ENCODE data around the gene SLC15A1.

SLC15A1 gene
- total RNA-seq, result 0 reads per million in 4 experiments

- DNase-seq, result no peak
Observed at GRCh38 chr13:98752467-98753290, at the start of gene SLC15A1. Gene SLC15A1 (minus strand): TSS chr13:98752672. CDS start chr13:98752598, 74 bp downstream.

GRCh38 chr13:98801626-98802418 is 49.4 kb upstream of the SLC15A1 start:
- DNase-seq, result no peak

GRCh38 chr13:98800078-98800477 is 47.6 kb upstream of the SLC15A1 start:
- no peak for DNase-seq

GRCh38 chr13:98798849-98799645 is 46.6 kb upstream of the SLC15A1 start:
- no peak for DNase-seq

- no peak for DNase-seq
Observed at GRCh38 chr13:98797456-98797855, 45.0 kb upstream of the SLC15A1 start.

GRCh38 chr13:98796798-98797197 is 44.3 kb upstream of the SLC15A1 start:
- no peak for DNase-seq

- DNase-seq, result no peak
Observed at GRCh38 chr13:98796191-98796590, 43.7 kb upstream of the SLC15A1 start.

GRCh38 chr13:98795220-98795619 is 42.7 kb upstream of the SLC15A1 start:
- DNase-seq, result no peak

- no peak for DNase-seq
Observed at GRCh38 chr13:98794498-98794897, 42.0 kb upstream of the SLC15A1 start.

GRCh38 chr13:98792785-98793495 is 40.5 kb upstream of the SLC15A1 start:
- DNase-seq, result no peak

- DNase-seq, result no peak
Observed at GRCh38 chr13:98792321-98792720, 39.8 kb upstream of the SLC15A1 start.

- no peak for DNase-seq
Observed at GRCh38 chr13:98791611-98792010, 39.1 kb upstream of the SLC15A1 start.

GRCh38 chr13:98787996-98788395 is 35.5 kb upstream of the SLC15A1 start:
- DNase-seq, result no peak

- DNase-seq, result no peak
Observed at GRCh38 chr13:98787173-98787572, 34.7 kb upstream of the SLC15A1 start.

- no peak for DNase-seq
Observed at GRCh38 chr13:98786023-98786422, 33.6 kb upstream of the SLC15A1 start.

GRCh38 chr13:98785405-98785804 is 32.9 kb upstream of the SLC15A1 start:
- DNase-seq, result no peak

GRCh38 chr13:98784666-98785065 is 32.2 kb upstream of the SLC15A1 start:
- DNase-seq, result no peak

GRCh38 chr13:98783856-98784478 is 31.5 kb upstream of the SLC15A1 start:
- DNase-seq, result no peak

GRCh38 chr13:98782654-98783053 is 30.2 kb upstream of the SLC15A1 start:
- DNase-seq, result no peak

- DNase-seq, result no peak
Observed at GRCh38 chr13:98781905-98782304, 29.4 kb upstream of the SLC15A1 start.

- no peak for DNase-seq
Observed at GRCh38 chr13:98781470-98781869, 29.0 kb upstream of the SLC15A1 start.

- no peak for DNase-seq
Observed at GRCh38 chr13:98781045-98781444, 28.6 kb upstream of the SLC15A1 start.

All from effector CD8-positive, alpha-beta T cell (primary cell).